ACHN (cell line): ENCODE results near the gene SERPINB2.

Source experiments
- DNase-seq: peaks from one replicate; pipeline ENCODE4 v3.0.0-alpha.2; 2015
- in situ Hi-C: cut with HindIII; loops from 2 replicates; pipeline ENCODE4 v1.10.0; 2017; ENCODE audit warnings: low sequenced_read_pairs, low pct_ligation_motif_present, low pct_unique_long_range_greater_than_20kb

SERPINB2 gene

DNA sequence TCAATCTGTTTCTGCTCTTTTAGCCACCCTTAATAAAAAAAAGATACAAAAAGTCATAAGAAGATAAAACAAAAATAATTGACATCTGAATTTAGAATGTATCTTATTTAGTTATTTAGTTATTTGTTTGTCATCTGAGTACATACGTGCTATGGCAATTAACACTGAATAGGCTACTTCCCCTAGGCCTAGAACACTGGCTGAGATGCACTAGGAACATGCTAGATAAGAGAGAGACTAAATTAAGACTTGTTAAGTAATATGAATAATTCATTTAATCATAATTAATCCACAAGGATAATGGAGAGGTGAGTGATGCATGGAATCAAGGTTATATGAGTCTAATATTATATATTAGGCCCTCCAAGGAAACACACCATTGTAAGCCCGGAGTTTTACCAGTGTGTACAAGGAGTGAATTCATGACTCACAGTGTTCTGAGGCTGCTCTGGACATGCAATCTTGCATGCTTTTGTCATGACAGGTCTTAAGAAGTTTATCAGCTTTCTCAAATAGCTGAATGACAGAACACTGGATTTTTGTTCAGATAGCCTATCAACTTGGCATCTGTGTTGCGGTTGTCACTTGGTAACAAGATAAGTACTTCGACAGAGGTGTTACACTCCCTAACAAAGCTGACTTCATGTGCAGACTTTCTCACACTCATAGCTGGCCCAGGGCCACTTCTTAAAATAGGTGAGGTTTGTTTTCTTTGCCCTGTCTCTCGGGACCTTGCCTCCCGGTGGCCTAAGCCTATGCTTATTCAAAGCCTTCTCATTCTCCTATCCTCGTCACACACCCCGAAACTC, 5.0 kb upstream of the SERPINB2 start:
- in situ Hi-C loops: no loop called here
- peak; percentile 33 for DNase-seq

DNA sequence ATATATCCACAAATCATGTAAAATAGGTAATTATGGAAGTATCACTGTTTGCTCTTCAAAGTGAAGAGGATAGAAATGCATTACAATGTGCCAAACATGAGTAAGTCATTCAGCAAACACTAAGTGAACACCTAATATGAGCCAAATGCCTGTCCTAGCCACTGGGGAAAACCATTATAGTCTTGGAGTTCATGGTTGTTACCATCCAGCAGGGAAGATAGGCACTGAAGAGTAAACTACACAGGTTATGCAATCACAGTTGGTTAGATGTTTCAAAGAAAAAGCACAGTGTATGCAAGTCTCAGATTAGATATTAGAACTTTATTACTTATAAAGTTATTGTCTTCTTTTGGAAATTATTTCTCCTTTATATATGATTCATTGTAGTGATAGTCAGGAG, 3.9 kb upstream of the SERPINB2 start:
- DNase-seq: no peak
- in situ Hi-C loops: no loop called here

GRCh38 chr18:63888470-63889190, 1.1 kb downstream of the SERPINB2 start:
- in situ Hi-C loops: no loop called here
- DNase-seq: no peak

- in situ Hi-C loops: no loop called here
- no peak for DNase-seq
Measured at GRCh38 chr18:63889626-63890025, 2.1 kb downstream of the SERPINB2 start.

DNA sequence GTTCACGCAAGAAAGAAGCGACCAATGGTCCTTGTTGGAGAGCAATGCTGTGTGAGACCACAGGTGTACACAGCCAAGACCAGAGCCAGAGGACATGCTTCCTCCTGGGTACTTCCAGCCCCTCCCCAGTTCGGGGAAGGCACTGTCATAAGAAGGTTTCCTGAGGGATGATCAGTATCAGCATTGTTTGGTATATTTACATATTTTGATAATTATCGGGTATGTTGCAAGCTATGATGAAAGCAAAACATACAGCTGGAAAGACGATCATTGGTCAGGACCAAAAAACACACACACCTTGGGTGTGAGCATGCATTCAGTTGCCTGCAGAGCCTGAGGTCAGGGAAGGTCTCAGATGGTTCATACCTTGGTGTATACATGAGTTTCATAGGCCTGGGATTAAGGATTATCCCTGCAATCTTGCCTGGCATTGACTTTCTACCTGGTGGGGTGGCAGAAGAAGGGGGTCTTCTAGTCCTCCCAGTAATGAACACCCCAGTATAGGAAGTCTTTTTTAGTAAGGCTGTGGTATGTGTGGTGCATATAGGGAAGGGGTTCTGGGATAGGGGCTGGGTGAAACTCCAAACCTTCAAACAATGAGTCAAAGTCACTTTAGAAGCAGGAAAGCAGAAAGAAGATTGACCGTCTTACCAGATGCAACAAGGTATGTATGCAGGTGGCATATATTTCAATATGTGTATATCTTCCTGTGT, 2.9 kb downstream of the SERPINB2 start:
- no peak for DNase-seq
- in situ Hi-C loops: no loop called here

- DNase-seq: peak; percentile 28
- in situ Hi-C loops: no loop called here
Measured at GRCh38 chr18:63890950-63891304, 3.4 kb downstream of the SERPINB2 start.

DNA sequence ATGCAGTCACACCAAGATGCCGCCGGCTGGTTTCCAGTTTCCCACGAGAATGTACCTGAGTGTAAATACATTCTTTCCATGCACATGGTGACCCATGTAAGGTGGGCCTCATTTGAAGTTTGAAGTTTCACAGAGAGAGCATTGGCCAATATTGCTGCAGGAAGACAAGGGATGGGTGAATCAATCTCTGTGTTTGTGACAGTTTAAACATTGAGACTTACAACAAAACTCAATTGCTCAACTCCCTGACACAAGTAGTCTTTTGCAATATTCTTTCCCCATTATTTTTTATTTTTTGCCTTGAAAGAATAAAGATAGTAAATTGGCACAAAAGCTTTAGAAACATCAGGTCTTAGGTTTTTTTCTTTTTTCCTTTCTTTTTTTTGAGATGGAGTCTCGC, 5.1 kb downstream of the SERPINB2 start:
- in situ Hi-C loops: no loop called here
- no peak for DNase-seq

DNA sequence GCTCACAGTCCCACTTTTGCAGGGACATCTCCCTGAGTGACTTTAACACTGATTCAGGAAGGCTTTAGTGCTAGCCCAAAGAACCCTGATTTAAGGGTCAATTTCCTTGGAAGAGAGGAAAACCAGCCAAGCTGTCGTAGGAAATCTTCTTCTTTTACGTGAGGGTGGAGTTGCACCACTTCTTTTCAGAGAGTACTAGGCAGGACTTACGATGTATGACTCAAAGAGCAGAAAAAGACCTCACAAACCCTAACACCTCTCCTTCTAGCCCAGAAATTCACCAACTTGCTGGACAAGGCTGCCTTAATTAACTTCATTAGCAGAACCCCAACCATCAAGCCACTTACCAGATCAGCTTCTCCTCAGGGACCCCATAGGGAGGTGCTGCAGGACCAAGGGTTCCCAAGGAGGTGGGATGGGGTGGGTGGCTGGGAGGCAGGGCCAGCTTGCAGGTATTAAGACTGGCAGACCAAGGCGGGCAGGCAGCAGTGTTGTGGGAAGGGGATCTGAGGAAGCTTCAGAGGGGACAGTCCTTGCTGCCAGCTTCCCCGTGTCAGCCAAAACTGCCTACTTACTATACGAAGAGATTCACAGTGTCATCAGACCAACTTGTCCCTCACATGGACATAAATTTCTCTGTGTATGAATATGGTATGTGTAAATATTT, 6.7 kb downstream of the SERPINB2 start:
- in situ Hi-C loops: no loop called here
- no peak for DNase-seq

DNA sequence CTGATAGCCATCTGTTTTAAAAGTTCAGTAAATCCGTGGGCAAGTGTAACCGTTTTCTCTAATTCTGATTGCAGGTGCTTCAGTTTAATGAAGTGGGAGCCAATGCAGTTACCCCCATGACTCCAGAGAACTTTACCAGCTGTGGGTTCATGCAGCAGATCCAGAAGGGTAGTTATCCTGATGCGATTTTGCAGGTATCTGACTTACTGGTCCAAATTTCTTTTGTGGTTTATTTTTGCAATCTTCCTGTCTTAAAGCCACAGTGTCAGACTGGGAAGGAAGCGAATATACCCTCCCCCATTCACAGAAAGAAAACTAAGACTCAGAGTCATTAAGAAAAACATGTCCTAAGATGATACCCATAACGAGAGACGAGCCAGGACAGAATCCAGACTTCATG, 7.7 kb downstream of the SERPINB2 start:
- in situ Hi-C loops: no loop called here
- no peak for DNase-seq

GRCh38 chr18:63897072-63897471, 9.6 kb downstream of the SERPINB2 start:
- in situ Hi-C loops: no loop called here
- DNase-seq: no peak

GRCh38 chr18:63899206-63899605, 11.7 kb downstream of the SERPINB2 start:
- in situ Hi-C loops: no loop called here
- no peak for DNase-seq

DNA sequence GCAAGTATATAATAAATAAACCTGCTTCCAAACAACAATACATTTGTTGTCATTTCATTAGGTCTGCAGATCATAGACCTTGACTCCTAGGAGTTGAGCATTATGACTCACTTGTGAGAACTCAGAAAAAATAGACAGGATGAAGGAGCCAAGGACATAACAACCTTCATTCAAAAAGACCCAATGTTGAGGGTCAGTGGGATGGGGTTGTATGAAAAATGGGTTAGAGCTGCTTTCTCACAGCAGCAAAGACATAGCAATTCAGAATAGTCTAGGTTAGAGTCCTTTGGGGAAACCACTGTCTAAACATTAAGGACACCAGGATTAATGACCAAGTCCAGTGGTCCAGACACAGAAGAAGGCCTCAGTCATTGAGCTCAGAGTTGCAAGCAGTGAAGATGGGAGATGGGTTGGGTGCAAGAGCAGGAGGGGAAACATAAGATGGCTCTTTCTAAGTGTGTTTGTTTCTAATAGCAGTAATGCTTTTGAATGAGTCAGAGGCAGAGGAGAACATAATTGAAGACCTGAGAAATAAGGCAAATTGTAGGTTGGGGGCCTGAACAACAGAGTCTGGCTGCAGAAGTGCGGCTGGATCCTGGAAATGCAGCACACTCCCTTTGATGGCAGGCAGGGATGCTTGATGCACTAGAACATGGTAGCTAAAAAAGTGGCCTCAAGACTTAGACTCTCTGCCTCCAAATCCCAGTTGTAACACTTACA, 16.5 kb downstream of the SERPINB2 start:
- DNase-seq: no peak
- in situ Hi-C loops: no loop called here

DNA sequence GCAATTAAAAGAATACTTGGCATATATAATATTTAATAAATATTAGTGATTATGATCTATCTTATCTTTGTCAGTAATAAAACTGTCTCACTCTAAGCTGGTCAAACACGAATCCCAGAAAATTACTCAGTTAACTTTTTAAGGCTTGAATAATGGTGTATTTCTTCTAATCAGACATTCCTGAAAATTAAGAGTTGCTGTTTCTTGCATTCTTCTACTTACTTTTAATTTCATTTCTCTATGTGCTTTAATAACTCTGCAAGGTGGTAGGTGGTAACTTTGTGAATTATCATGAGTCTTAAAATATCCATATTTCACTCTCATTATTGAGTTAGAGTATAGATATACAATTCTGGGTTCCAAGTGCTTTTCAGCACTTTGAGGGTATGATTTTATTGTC, 17.2 kb downstream of the SERPINB2 start:
- in situ Hi-C loops: no loop called here
- no peak for DNase-seq

DNA sequence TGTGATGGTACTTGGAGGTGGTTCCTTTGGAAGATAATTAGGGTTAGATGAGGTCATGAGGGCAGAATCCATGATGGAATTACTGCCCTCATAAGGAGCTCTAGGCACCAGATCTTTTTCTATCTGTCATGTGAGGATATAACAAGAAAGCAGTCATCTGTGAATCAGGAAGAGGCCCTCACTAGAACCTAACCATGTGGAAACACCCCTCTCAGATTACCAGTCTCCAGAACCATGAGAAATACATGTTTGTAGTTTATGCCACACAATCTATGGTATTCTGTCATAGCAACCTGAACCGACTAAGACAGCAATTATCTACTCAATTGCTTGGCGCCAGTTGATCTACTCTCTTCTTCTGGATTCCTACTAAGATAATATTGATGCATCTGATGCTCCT, 17.9 kb downstream of the SERPINB2 start:
- in situ Hi-C loops: no loop called here
- no peak for DNase-seq

GRCh38 chr18:63906056-63906455, 18.6 kb downstream of the SERPINB2 start:
- DNase-seq: no peak
- in situ Hi-C loops: no loop called here

DNA sequence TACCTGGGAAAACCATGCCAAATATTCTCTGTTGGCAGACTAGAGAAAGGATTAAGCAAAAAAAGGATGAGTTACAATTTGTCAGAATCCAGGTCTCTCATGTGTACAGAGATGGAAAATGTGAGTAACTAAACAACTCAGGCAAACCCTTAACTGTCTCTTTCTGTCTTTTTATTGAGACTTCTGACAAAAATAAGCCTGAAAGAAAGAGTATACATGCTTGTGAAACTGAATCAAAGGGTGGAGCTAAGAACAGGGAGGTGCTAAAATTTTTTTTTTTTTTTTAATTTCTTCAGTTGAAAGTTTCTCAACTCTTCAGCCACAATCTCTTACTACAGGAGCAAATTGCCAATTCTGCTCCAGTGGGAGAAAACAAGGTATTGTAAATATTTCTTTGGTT, 20.2 kb downstream of the SERPINB2 start, which contains the start of gene SERPINB10:
Gene SERPINB10 (plus strand): TSS at position 295 of the 400 bp plus-strand sequence. CDS start 7,553 bp downstream, outside the sequence.
- no peak for DNase-seq
- in situ Hi-C loops: no loop called here

- in situ Hi-C loops: no loop called here
- DNase-seq: no peak
Measured at GRCh38 chr18:63908858-63909257, 21.4 kb downstream of the SERPINB2 start.

DNA sequence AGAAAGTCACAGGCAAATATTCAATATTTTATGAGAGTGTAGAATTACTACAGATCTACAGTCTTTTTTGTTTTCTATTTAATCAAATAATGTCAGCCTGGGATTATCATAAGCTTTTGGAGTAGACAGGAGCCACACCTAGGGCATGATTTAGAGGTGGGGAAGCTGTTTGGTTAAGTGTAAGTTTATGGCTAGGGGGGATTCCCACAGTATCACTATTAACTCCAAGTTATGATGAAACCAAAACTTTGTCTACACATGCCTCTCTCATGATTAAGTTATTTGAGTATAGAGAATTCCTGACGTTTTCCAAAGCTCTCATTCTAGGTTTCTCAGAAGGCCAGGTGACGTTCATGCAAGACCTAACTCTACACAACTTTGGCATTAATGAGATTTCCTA, 22.4 kb downstream of the SERPINB2 start:
- DNase-seq: no peak
- in situ Hi-C loops: no loop called here
